Measurements from ENCODE around the gene B4GALT5. TPM values are rescaled to one million over a fixed set of nuclear protein-coding genes. Genes with fewer than 3 reads are reported as not detected.
A peak's percentile ranks its signal among the peaks of the same experiment; 100 is the strongest.

B4GALT5 gene
- polyA plus RNA-seq, 3 donors from 2014 or later = 0.35 to 3.2 (median 2.8) TPM

GRCh38 chr20:49585585-49586245 is 128.0 kb downstream of the B4GALT5 start:
- Mint-ChIP-seq H3K4me3 (no peak overlapping the region), H3K27me3 (ENCODE audit: low read depth in 3 of 3) (peaks cover 4 to 12% (median 10%) of the 10 kb centered on the region in 3 donors), H3K36me3 (peaks cover 0 to 4% (median 3%) of the 10 kb centered on the region in 3 donors), H3K27ac (peak overlapping the region in 3 of 6 donors; percentile 2 to 91 (median 39)), H3K9me3 (peaks cover 0 to 2% (median 0%) of the 10 kb centered on the region in 6 donors), H3K4me1 (peaks cover 15 to 29% of the 10 kb centered on the region in 2 donors)
- no peak for DNase-seq

- Mint-ChIP-seq H3K4me3 (peak overlapping the region; percentile 40 to 78 (median 46)), H3K27ac (peak overlapping the region in 5 of 6 donors; percentile 32 to 91 (median 88)), H3K9me3 (peaks cover 0 to 2% (median 0%) of the 10 kb centered on the region in 6 donors), H3K36me3 (peaks cover 0 to 4% (median 0%) of the 10 kb centered on the region in 3 donors), H3K27me3 (ENCODE audit: low read depth in 3 of 3) (peaks cover 4 to 11% (median 9%) of the 10 kb centered on the region in 3 donors), H3K4me1 (peaks cover 11 to 26% of the 10 kb centered on the region in 2 donors)
- DNase-seq = peak; percentile 13 to 45 (median 17)
These were observed 129.0 kb downstream of the B4GALT5 start for GRCh38 chr20:49584418-49585382.

- Mint-ChIP-seq H3K9me3 (peaks cover 0 to 2% (median 0%) of the 10 kb centered on the region in 6 donors), H3K36me3 (peaks cover 0 to 4% (median 0%) of the 10 kb centered on the region in 3 donors), H3K4me1 (peaks cover 11 to 28% of the 10 kb centered on the region in 2 donors), H3K27me3 (ENCODE audit: low read depth in 3 of 3) (peaks cover 4 to 11% (median 9%) of the 10 kb centered on the region in 3 donors), H3K27ac (peak overlapping the region in 1 of 6 donors; percentile 12), H3K4me3 (peak overlapping the region in 1 of 5 donors; percentile 38)
- DNase-seq = no peak
These were observed 129.8 kb downstream of the B4GALT5 start for GRCh38 chr20:49583669-49584417.

GRCh38 chr20:49583343-49583668 is 130.4 kb downstream of the B4GALT5 start:
- Mint-ChIP-seq H3K27ac (no peak overlapping the region), H3K27me3 (ENCODE audit: low read depth in 3 of 3) (peaks cover 4 to 12% (median 9%) of the 10 kb centered on the region in 3 donors), H3K4me3 (no peak overlapping the region), H3K36me3 (peaks cover 0 to 4% (median 0%) of the 10 kb centered on the region in 3 donors), H3K4me1 (peaks cover 11 to 31% of the 10 kb centered on the region in 2 donors), H3K9me3 (peaks cover 0 to 2% (median 0%) of the 10 kb centered on the region in 6 donors)
- DNase-seq = no peak

Other genes starting within 250 kb of the B4GALT5 start
- not detected for gene KCNB1, start 231.2 kb downstream of the B4GALT5 start, polyA plus RNA-seq
- gene PTGIS, start 145.7 kb downstream of the B4GALT5 start, polyA plus RNA-seq = not detected
- 1 to 10 TPM; 2.5 to 9.1 (median 3.2) TPM for gene SLC9A8, start 99.0 kb upstream of the B4GALT5 start, polyA plus RNA-seq
- 1 to 10 TPM; 1.2 to 5.3 (median 2.2) TPM for gene SPATA2, start 201.7 kb upstream of the B4GALT5 start, polyA plus RNA-seq
- gene RNF114, start 222.5 kb upstream of the B4GALT5 start, polyA plus RNA-seq = 100 to 1,000 TPM in 1 of 3 donors, 10 to 100 TPM in 2; 87.1 to 104 (median 97.6) TPM